K562 (cell line): Measurements from ENCODE around the gene MOCS3. TPM values are rescaled to one million over a fixed set of nuclear protein-coding genes. Genes with fewer than 3 reads are reported as not detected.

Experiments
- ATAC-seq: fragments of 200-7000 bp; cut with Tn5 transposase; 3 replicates; pipeline ENCODE4 v1.9.1; 2020; ENCODE audit warnings: moderate library complexity
- BruUV-seq: library from RNA; stranded (reverse); fragments of 400-500 nt; replicated peaks from 2 replicates; lab custom pipeline; 2021; lab: Mats Ljungman, UMichigan
- CTCF ChIA-PET: fragments of 300-600 bp; formaldehyde crosslinking; extraction: SDS; loops from one replicate; lab custom pipeline; 2021; ENCODE audit warnings: low intra/inter-chr PET ratio; lab: Yijun Ruan, JAX
- POLR2A ChIA-PET: fragments of 300-600, 350-650 bp; sonication (Branson Sonifier 250); formaldehyde crosslinking; extraction: SDS; loops from one replicate; lab custom pipeline; 2021; ENCODE audit warnings: antibody characterized with exemption, inconsistent platforms; lab: Yijun Ruan, JAX
- DNase-seq, 4 experiments: peaks; one replicate each; pipeline versions ENCODE4 v3.0.0 to v3.0.0-alpha.2; 2011 to 2018; ENCODE audit warnings: low spot score in 3 of 4, mixed read lengths in 3 of 4; ENCODE audit errors: extremely low read depth in 1 of 4
- FAIRE-seq: peaks from 2 replicates; lab custom pipeline; 2011; peaks lifted over from hg19 to GRCh38; lab: Jason Lieb, UNC
- H2AFZ ChIP-seq: 2 replicates; pipeline ENCODE4 v1.6.0; 2011; ENCODE audit warnings: low read depth, low read length, control low read depth, inconsistent platforms
- H3K27ac ChIP-seq: fragments of 200-600 bp; 3 replicates; pipeline ENCODE4 v1.8.0; 2011; ENCODE audit warnings: low read depth, mild to moderate bottlenecking, control low read depth, inconsistent platforms, low read length, moderate library complexity, mixed read lengths; ENCODE audit errors: extremely low read depth
- H3K27me3 ChIP-seq, 2 experiments: fragments of 300-600 bp in 1 of 2; 2 replicates in 1 of 2; 3 replicates in 1 of 2; pipeline versions ENCODE4 v1.6.0 to v1.8.0; 2011; ENCODE audit warnings: inconsistent platforms in 2 of 2, low read length in 2 of 2, mild to moderate bottlenecking in 1 of 2, mixed read lengths in 1 of 2, moderate library complexity in 1 of 2; ENCODE audit not compliant: control insufficient read depth in 2 of 2, insufficient read depth in 2 of 2
- H3K36me3 ChIP-seq: fragments of 300-600 bp; 3 replicates; pipeline ENCODE4 v1.8.0; 2011; ENCODE audit warnings: mild to moderate bottlenecking, low read length, inconsistent platforms; ENCODE audit not compliant: control insufficient read depth, insufficient read depth
- H3K4me1 ChIP-seq, 2 experiments: fragments of 200-600 bp in 1 of 2; replicated peaks in 1 of 2; 2 replicates in 1 of 2; 3 replicates in 1 of 2; pipeline versions ENCODE4 v1.5.1 to v1.8.0; 2011; ENCODE audit warnings: inconsistent platforms in 2 of 2, low read length in 2 of 2, mild to moderate bottlenecking in 1 of 2, mixed read lengths in 1 of 2, moderate library complexity in 1 of 2; ENCODE audit not compliant: control insufficient read depth in 2 of 2, insufficient read depth in 2 of 2
- H3K4me2 ChIP-seq: 2 replicates; pipeline ENCODE4 v1.6.1; 2011; ENCODE audit warnings: low read length, control low read depth, inconsistent platforms, mixed read lengths; ENCODE audit not compliant: insufficient read depth
- H3K4me3 ChIP-seq: fragments of 200-600 bp; sonication (generic), shearing (Covaris generic); 2 replicates; pipeline ENCODE4 v1.5.1; 2016; ENCODE audit warnings: control low read depth, inconsistent platforms
- H3K79me2 ChIP-seq: fragments of 200-600 bp; 3 replicates; pipeline ENCODE4 v1.8.0; 2011; ENCODE audit warnings: low read length, inconsistent platforms; ENCODE audit not compliant: control insufficient read depth, insufficient read depth
- H3K9ac ChIP-seq, 2 experiments: 2 replicates each; pipeline versions ENCODE4 v1.6.0 to v1.6.1; 2011; ENCODE audit warnings: low read depth in 2 of 2, low read length in 2 of 2, control low read depth in 1 of 2, inconsistent platforms in 1 of 2, mild to moderate bottlenecking in 1 of 2, mixed read lengths in 1 of 2; ENCODE audit not compliant: insufficient read depth in 1 of 2
- H3K9me1 ChIP-seq: one replicate; pipeline ENCODE4 v1.6.0; 2011; ENCODE audit warnings: inconsistent platforms, mild to moderate bottlenecking, low read length, moderate library complexity; ENCODE audit not compliant: control insufficient read depth, insufficient read depth
- H3K9me3 ChIP-seq: replicated peaks from 2 replicates; pipeline ENCODE4 v1.5.1; 2011; ENCODE audit warnings: low read depth, low read length, inconsistent platforms; ENCODE audit not compliant: control insufficient read depth, insufficient read depth
- H4K20me1 ChIP-seq: replicated peaks from 2 replicates; pipeline ENCODE4 v1.6.1; 2011; ENCODE audit warnings: low read length, inconsistent platforms, mixed read lengths; ENCODE audit not compliant: control insufficient read depth, insufficient read depth
- HMGXB4 ChIP-seq: sonication (generic); formaldehyde crosslinking; IDR thresholded peaks from 2 replicates; pipeline ENCODE4 v1.8.1; 2023; ENCODE audit warnings: mild to moderate bottlenecking, missing genetic modification reagents
- MCM7 ChIP-seq, 2 experiments: fragments of 450-650 bp; IDR thresholded peaks; 2 replicates each; pipeline ENCODE4 v1.6.1; 2016 to 2018
- MGA ChIP-seq: fragments of 450-650 bp; IDR thresholded peaks from 2 replicates; pipeline ENCODE4 v1.6.1; 2016; ENCODE audit warnings: mild to moderate bottlenecking, moderate library complexity
- POLR2H ChIP-seq: IDR thresholded peaks from 2 replicates; pipeline ENCODE4 v1.6.1; 2016; ENCODE audit warnings: missing genetic modification characterization, low read depth, mild to moderate bottlenecking, control low read depth, missing compliant biosample characterization, moderate library complexity
- PPARD ChIP-seq: fragments of 250-450 bp; sonication (Bioruptor Pico); IDR thresholded peaks from 2 replicates; pipeline ENCODE4 v1.8.0; 2022; ENCODE audit warnings: inconsistent platforms, mild to moderate bottlenecking, moderate library complexity
- WGBS: fragments of 100-300 bp; shearing (Covaris generic); methylation state at CpG from one replicate; pipeline ENCODE4 v1.1.6; 2016; ENCODE audit warnings: low coverage, mixed read lengths; ENCODE audit not compliant: insufficient coverage; ENCODE audit errors: missing lambda C conversion rate; 5-methylcytosine and 5-hydroxymethylcytosine counted together
- in situ Hi-C: fragments of 300-500 bp; cut with MboI; formaldehyde crosslinking; loops from 4 replicates; pipeline ENCODE4 v1.15.0; 2018; ENCODE audit warnings: inconsistent platforms, mixed read lengths
- intact Hi-C: fragments of 100-400 bp; cut with micrococcal nuclease; formaldehyde crosslinking; loops from 2 replicates; pipeline ENCODE4 v1.14.2; 2022
- polyA plus RNA-seq, 8 experiments: library from polyadenylated mRNA; depleted of rRNA in 4 of 8; stranded (reverse) in 5 of 8; unstranded in 3 of 8; fragments of >200 nt; fragmentation: Nextera tagmentation in 2 of 8; fragmentation: Illumina TruSeq in 1 of 8; extraction: Ambion mirVana in 2 of 8; extraction: Trizol in 1 of 8; gene quantifications; 2 replicates each; pipeline versions ENCODE4 v1.2.1 to v1.2.3, GENCODE V29; 2011 to 2014; ENCODE audit warnings: inconsistent platforms in 1 of 8, missing spikeins in 1 of 8
- total RNA-seq, 7 experiments: library from RNA; depleted of rRNA in 6 of 7; stranded (reverse); fragments of >200 nt in 6 of 7; fragmentation: Illumina TruSeq in 2 of 7; extraction: Trizol in 2 of 7; gene quantifications; 2 replicates each; pipeline versions ENCODE4 v1.2.1 to v1.2.3, GENCODE V29; 2011 to 2021; ENCODE audit warnings: low replicate concordance in 1 of 7

Gene MOCS3
- total and polyA plus RNA-seq, 9 of the 15 experiments (the other 6 are each of a cell fraction or from before 2014, with no cell fraction given): 0.70 to 6.2 (median 2.9) TPM

GRCh38 chr20:51008718-51009117 is 50.1 kb downstream of the MOCS3 start:
- H3K27ac ChIP-seq: no peak overlapping the region
- no peaks in the 10 kb centered on the region for H3K9me3 ChIP-seq
- ChIA-PET CTCF (no interaction called here), POLR2A (interaction anchor here (0.6 kb wide), 1 partner anchor 317 kb away, joined by 4 read pairs; no protein-coding TSS in a partner anchor)
- H4K20me1 ChIP-seq: 0 out of 2 replicates have a peak, but pooled peaks cover 3% of the 10 kb centered on the region
- no peaks in the 10 kb centered on the region for H3K36me3 ChIP-seq
- BruUV-seq: no TSS peak
- no peak for FAIRE-seq
- no peaks in the 10 kb centered on the region for H3K79me2 ChIP-seq
- intact Hi-C loops (no loop called here), in situ Hi-C loops (no loop called here)
- peaks cover 22 to 63% of the 10 kb centered on the region in 2 experiments; a peak in 4 of 5 replicates for H3K27me3 ChIP-seq
- no peaks in the 10 kb centered on the region for H3K9me1 ChIP-seq
- no peak overlapping the region for H3K9ac ChIP-seq
- H3K4me2 ChIP-seq: no peak overlapping the region
- ATAC-seq: no peak
- H2AFZ ChIP-seq: no peak overlapping the region
- 9% methylated on average over 4 of the region's 5 CpGs for WGBS
- H3K4me1 ChIP-seq: peaks cover 0 to 20% of the 10 kb centered on the region in 2 experiments; a peak in 1 of 5 replicates
- no peak for DNase-seq
- H3K4me3 ChIP-seq: no peak overlapping the region
- TF ChIP-seq MCM7 (IDR thresholded peaks at IDR 0.05) (no peak), PPARD (CRISPR knock-in tag) (no peak), HMGXB4 (CRISPR knock-in tag) (no peak), MGA (no peak), POLR2H (no peak)
